GM19025 (cell line): Measurements from ENCODE around the gene KCNJ18.
"Not testable (repeated sequence)": the region's sequence is repeated elsewhere in the genome, so short reads cannot be mapped to it uniquely, and the experiment has no call there.

Source experiments
- ATAC-seq: cut with Tn5 transposase; IDR thresholded peaks from one replicate; pipeline ENCODE4 v1.9.1; 2021; ENCODE audit warnings: mild to moderate bottlenecking, low read depth, moderate library complexity; ENCODE audit not compliant: unreplicated experiment

KCNJ18 gene

GRCh38 chr17:21719511-21720226, 27.3 kb downstream of the KCNJ18 start:
- not testable (repeated sequence) for ATAC-seq

DNA sequence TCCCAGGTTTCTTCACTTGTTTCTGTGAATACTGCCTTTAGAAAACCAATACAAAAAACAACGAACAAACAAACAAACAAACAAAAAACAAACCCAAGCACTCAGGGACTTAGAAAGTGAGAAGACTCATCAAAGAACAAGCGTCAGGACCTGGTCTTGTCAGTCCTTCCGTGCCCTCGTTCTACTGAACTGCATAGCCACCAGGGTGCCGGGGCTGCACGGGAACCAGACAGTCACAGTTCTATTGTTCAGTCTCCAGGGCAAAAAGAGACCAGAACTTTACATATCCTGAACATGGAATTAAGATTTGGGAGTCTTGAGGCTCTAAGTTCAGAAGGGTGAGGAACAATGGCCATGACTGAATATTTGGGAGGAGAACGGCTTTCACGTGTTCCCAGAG, 28.2 kb downstream of the KCNJ18 start:
- ATAC-seq, result not testable (repeated sequence)

- ATAC-seq, result not testable (repeated sequence)
Observed at GRCh38 chr17:21722268-21722667, 29.9 kb downstream of the KCNJ18 start.

GRCh38 chr17:21724216-21725006, 32.1 kb downstream of the KCNJ18 start:
- ATAC-seq, result not testable (repeated sequence)

DNA sequence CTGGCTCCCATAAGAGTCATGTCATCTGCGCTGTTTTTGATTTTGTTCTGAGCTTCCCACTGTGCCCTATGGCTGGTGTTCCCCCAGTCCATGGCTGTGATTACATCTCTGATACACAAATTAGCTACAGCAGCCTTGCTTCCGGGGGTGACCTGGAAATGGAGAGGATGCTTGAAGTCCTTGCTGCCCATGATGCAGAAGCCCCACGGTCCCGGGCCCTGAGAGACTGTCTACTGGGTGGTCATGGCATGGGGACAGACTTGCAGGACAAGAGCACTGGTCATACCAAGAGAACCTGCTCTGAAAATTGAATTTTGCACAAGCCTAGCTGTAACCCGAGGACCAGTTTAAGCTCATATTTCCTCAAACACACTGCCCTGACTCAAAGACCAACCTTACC, 38.8 kb downstream of the KCNJ18 start:
- ATAC-seq, result not testable (repeated sequence)

DNA sequence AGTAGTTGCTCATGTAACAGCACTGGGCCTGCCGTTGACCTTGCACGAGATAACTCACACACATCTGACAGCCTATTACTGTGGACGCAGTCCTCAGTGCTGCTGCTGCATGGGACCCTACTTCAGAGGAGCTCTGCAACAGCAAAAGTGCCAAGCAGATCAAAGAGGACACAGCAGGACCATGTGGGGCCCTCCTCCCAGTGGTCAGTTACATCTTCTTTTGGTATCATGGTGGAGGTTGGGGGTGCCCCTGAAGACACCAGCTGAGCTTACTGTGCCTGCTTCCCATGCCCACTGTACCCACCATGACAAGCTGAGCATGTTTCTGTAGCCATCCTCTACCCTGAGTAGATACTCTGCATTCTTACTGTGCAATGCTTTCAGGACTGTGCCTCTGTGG, 41.6 kb downstream of the KCNJ18 start:
- ATAC-seq, result not testable (repeated sequence)

DNA sequence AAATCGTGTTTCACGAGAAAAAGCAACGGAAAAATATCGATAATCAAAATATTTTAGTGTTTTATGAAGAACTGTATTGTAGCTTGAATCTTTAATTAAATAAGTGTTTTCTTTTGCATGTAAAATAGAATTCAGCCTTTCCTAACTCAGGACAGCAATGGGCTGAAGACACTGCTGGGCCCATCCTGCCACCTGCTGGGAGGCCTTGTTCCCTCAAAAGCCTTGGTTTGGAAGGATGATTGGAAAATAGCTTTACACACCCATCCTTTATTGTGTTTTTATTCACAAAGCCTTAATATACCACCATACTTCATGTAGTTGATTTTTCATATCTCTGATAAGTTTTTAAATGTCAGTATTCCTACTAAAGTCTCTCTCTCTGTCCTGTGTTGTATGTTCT, 43.5 kb downstream of the KCNJ18 start:
- not testable (repeated sequence) for ATAC-seq

DNA sequence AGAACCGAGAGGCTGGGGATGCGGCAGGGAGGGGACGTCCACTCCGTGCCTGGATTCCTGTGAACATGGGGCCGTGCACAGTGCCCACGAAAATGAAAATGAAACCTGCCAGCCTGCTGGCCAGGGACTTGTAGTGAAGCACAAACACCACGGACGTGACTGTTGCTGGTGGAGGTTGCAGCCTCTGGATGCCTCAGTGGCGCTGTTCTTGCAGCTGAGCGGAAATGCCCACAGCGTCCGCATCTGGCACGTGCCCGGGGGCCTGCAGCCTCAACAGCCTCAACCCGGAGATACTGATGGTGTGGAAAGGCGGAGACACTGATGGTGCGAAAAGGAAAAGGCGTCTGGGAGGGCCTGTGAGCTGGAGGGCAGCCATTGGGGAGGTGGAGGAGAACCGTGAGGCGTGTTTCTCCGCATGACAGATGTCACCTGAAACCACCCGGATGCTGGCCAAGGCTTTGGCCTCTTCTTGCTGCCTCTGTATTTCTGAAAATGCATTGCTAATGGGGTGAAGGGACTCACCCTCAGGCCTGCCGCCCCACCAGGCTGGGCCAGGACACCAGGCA, 44.8 kb downstream of the KCNJ18 start:
- ATAC-seq, result not testable (repeated sequence)

- ATAC-seq, result not testable (repeated sequence)
Observed at GRCh38 chr17:21738241-21738640, 45.9 kb downstream of the KCNJ18 start.

DNA sequence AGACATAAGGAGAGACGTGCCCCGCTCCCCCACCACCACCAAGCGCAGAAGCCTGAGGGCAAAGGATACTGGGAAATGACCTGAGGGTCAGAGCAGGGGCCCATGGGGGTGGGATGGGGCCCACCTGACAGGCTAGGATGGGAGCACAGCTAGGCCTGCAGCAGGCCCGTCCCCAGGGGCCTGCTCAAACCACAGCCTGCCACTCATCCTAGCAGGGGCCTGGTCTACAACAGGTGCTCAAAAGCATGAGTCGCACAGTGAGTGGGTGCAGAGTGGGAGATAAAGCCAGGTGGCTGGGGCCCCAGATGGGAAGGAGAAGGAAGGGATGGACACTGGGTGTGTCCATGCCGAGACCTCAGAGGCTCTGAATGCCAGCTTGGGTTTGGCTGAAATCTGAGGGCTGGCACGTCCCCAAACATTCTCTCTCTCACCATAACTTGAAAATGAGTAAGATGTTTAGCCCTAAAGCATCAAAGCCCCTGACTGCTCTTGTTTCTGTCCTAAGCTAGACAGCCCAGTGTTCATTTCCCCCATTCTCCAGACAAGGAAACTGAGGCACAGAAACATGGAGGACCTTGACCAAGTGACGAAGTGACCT, 46.7 kb downstream of the KCNJ18 start:
- peak; percentile 62 for ATAC-seq

GRCh38 chr17:21739485-21739884, 47.2 kb downstream of the KCNJ18 start:
- peak; percentile 52 for ATAC-seq

DNA sequence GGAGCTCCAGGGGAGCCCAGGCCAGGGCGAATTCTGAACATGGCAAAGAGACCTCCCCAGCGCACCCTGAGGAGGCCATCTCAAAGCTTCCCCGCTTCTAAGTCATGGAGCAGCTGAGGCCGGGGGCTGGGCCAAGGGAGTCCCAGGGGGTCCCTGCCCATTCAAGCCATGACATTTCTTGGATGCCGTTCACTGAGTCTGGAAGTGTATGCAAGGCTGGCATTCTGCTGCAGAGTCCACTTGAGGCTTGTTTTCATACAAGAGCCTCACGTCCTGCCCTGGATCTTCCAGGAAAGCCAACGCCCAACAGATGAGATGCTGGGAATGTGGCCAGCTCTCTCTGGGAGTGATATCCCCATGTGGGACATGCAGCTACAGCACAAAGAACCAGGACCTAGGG, 48.5 kb downstream of the KCNJ18 start:
- ATAC-seq, result not testable (repeated sequence)

- not testable (repeated sequence) for ATAC-seq
Observed at GRCh38 chr17:21741520-21741919, 49.2 kb downstream of the KCNJ18 start.

- no peak for ATAC-seq
Observed at GRCh38 chr17:21742326-21742725, 50.0 kb downstream of the KCNJ18 start.

DNA sequence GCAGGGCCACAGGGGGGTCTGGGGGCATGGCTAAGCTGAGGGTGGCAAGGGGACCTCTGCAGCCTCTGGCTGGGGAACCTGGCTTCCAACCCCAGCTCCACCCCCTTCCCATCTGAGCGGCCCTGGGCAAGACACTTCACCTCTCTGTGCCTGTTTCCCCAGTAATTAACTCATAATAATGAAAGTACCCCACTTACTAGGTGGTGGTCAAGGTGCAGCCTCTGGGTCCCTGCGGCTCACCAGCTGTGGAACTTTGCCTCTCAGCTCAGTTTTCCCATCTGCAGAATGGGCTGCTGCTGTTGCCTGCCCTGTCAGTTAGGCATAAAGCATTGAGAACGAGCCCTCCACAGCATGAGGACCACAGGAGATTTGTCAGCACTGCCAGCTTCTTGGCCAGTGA, 51.8 kb downstream of the KCNJ18 start:
- ATAC-seq, result not testable (repeated sequence)

DNA sequence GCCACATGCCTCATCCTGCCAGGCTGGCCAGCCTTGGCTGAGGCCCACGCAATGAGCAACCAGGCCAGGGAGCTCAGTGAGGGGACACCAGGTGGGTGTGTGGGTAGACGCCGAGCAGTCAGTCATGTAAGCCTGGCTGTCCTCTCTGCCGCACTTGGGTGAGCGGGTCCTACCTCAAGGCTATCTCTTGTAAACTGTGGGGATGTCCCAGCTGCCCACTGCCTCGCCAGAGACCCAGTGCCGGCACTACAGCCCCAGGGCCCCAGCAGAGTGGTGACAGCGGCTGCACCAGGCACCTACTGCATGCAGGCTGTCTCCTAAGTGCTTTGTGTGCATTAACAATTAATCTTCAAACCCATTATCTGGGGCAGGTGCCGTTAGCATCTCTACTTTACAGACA, 52.3 kb downstream of the KCNJ18 start:
- ATAC-seq, result not testable (repeated sequence)

- not testable (repeated sequence) for ATAC-seq
Observed at GRCh38 chr17:21745385-21746054, 53.2 kb downstream of the KCNJ18 start.

DNA sequence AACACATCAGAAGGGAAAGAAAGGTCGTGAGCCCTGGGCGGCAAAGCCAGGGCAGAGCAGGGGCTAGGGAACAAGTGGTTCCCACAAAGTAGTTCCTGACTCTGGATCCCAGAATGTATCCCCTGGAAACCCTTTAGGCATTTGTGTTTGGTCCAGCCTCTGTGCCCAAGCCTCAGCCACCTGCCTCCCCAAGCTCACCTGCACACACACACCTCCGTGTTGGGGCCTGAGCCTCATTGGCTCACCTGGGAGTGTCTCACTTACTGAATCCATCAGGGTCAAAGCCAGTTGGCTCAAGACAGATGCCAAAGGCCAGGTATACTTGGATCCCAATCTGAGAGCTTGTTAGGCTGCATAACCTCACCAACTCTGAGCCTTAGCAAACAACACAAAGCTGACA, 54.1 kb downstream of the KCNJ18 start:
- ATAC-seq, result not testable (repeated sequence)

- not testable (repeated sequence) for ATAC-seq
Observed at GRCh38 chr17:21747195-21747915, 55.0 kb downstream of the KCNJ18 start.

GRCh38 chr17:21748686-21749085, 56.4 kb downstream of the KCNJ18 start:
- not testable (repeated sequence) for ATAC-seq
